ENCODE measurements around the gene OMG. TPM values are rescaled to one million over a fixed set of nuclear protein-coding genes. Genes with fewer than 3 reads are reported as not detected.

The OMG gene
- total and polyA plus RNA-seq, 2 donors (not counting 3 experiments of a cell fraction or from before 2014, with no cell fraction given): 0.86 TPM; not detected in 1

DNA sequence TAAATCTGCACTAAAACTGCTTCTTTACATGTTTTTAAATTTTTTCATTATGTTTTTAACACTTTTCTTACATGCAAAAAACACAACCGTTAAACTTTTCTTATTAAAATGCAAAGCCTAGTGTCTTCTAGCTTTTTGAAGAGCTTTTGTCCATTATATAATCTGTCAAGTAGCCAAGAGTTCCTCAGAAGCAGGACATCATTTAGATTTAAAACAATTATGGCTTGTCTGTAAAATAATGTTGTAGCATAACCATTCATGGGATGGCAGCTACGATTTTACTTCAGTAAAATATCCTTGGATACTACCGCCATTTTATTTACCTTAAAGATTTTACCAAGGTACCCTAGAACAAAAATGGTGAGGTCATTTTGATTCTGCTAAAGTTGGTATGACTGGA, 2.8 kb downstream of the OMG start:
- no peak overlapping the region for H2AFZ ChIP-seq (ENCODE audit: low read depth, low read length)
- no TSS peak for BruUV-seq (replicated peaks)
- H3K9me3 ChIP-seq (replicated peaks; ENCODE audit: control insufficient read depth, insufficient read depth, low read length): no peaks in the 10 kb centered on the region
- H3K27ac ChIP-seq (ENCODE audit: insufficient read depth, low read depth, low read length): no peak overlapping the region
- no peak overlapping the region for H3K9ac ChIP-seq (replicated peaks; ENCODE audit: extremely low read depth, insufficient read depth, low read length)
- no peak overlapping the region for H3K4me2 ChIP-seq (ENCODE audit: insufficient read depth, low read length)
- FAIRE-seq (no peak), DNase-seq (ENCODE audit: low read depth, low spot score) (no peak)
- H3K36me3 ChIP-seq (ENCODE audit: control insufficient read depth in 2 of 2, extremely low read depth in 1 of 2, insufficient read depth in 2 of 2, low read length in 2 of 2): no peaks in the 10 kb centered on the region
- TF ChIP-seq GATA2 (IDR thresholded peaks at IDR 0.05; ENCODE audit: insufficient read depth, insufficient read length, low read depth, low read length) (no peak), POLR2A (IDR thresholded peaks at IDR 0.05; ENCODE audit: low read depth, low read length) (no peak), POLR2AphosphoS5 (IDR thresholded peaks at IDR 0.05; ENCODE audit: insufficient read depth, low read depth, low read length) (no peak), FOS (IDR thresholded peaks at IDR 0.05; ENCODE audit: borderline replicate concordance, insufficient read depth, low read length) (no peak), EZH2 (IDR thresholded peaks at IDR 0.05; ENCODE audit: borderline replicate concordance, low read depth, low read length, severe bottlenecking) (no peak), JUN (IDR thresholded peaks at IDR 0.05; ENCODE audit: borderline replicate concordance, insufficient read depth, insufficient read length, low read depth) (no peak), MYC (IDR thresholded peaks at IDR 0.05; ENCODE audit: low read depth, low read length) (no peak)
- TF ChIP-seq, protein P1, sequence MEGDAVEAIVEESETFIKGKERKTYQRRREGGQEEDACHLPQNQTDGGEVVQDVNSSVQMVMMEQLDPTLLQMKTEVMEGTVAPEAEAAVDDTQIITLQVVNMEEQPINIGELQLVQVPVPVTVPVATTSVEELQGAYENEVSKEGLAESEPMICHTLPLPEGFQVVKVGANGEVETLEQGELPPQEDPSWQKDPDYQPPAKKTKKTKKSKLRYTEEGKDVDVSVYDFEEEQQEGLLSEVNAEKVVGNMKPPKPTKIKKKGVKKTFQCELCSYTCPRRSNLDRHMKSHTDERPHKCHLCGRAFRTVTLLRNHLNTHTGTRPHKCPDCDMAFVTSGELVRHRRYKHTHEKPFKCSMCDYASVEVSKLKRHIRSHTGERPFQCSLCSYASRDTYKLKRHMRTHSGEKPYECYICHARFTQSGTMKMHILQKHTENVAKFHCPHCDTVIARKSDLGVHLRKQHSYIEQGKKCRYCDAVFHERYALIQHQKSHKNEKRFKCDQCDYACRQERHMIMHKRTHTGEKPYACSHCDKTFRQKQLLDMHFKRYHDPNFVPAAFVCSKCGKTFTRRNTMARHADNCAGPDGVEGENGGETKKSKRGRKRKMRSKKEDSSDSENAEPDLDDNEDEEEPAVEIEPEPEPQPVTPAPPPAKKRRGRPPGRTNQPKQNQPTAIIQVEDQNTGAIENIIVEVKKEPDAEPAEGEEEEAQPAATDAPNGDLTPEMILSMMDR (IDR thresholded peaks at IDR 0.05; ENCODE audit: extremely low read depth in 1 of 2, insufficient read depth in 1 of 2, low read depth in 1 of 2, low read length in 2 of 2): no peak
- TF ChIP-seq, protein P2, sequence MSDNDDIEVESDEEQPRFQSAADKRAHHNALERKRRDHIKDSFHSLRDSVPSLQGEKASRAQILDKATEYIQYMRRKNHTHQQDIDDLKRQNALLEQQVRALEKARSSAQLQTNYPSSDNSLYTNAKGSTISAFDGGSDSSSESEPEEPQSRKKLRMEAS (IDR thresholded peaks at IDR 0.05; ENCODE audit: insufficient read depth, insufficient read length): no peak
- H3K9me1 ChIP-seq (replicated peaks; ENCODE audit: control insufficient read depth, extremely low read depth, insufficient read depth, low read length): no peaks in the 10 kb centered on the region
- no peaks in the 10 kb centered on the region for H3K79me2 ChIP-seq (ENCODE audit: control insufficient read depth, insufficient read depth, low read length)
- dilution Hi-C loops (cut with MboI; ENCODE audit: extremely low pct_ligation_motif_present, low sequenced_read_pairs) (no loop called here), intact Hi-C loops (cut with micrococcal nuclease) (no loop called here)
- POLR2A ChIA-PET: no interaction called here
- CTCF ChIA-PET: no interaction called here
- H3K4me1 ChIP-seq (ENCODE audit: control insufficient read depth, extremely low read depth, insufficient read depth, low read length): no peaks in the 10 kb centered on the region
- H4K20me1 ChIP-seq (replicated peaks; ENCODE audit: control insufficient read depth, extremely low read depth, insufficient read depth, low read length): no peaks in the 10 kb centered on the region
- no peak overlapping the region for H3K4me3 ChIP-seq (replicated peaks in 1 of 3; ENCODE audit: insufficient read depth in 1 of 3, low read depth in 1 of 3, low read length in 3 of 3)
- no peaks in the 10 kb centered on the region for H3K27me3 ChIP-seq (ENCODE audit: control insufficient read depth in 2 of 2, insufficient read depth in 2 of 2, low read length in 2 of 2)
